C4-2B (cell line): ENCODE data around the gene NACC2.

Source experiments
- H3K27ac ChIP-seq: fragments of 450-650 bp; 2 replicates; pipeline ENCODE4 v1.5.1; 2017
- ZFX ChIP-seq: fragments of 450-650 bp; IDR thresholded peaks from 2 replicates; pipeline ENCODE4 v1.6.1; 2017
- TF ChIP-seq, protein P1 (sequence below): fragments of 450-650 bp; conservative IDR thresholded peaks from 2 replicates; pipeline ENCODE4 v1.5.1; 2017; ENCODE audit warnings: mild to moderate bottlenecking

NACC2 gene

DNA sequence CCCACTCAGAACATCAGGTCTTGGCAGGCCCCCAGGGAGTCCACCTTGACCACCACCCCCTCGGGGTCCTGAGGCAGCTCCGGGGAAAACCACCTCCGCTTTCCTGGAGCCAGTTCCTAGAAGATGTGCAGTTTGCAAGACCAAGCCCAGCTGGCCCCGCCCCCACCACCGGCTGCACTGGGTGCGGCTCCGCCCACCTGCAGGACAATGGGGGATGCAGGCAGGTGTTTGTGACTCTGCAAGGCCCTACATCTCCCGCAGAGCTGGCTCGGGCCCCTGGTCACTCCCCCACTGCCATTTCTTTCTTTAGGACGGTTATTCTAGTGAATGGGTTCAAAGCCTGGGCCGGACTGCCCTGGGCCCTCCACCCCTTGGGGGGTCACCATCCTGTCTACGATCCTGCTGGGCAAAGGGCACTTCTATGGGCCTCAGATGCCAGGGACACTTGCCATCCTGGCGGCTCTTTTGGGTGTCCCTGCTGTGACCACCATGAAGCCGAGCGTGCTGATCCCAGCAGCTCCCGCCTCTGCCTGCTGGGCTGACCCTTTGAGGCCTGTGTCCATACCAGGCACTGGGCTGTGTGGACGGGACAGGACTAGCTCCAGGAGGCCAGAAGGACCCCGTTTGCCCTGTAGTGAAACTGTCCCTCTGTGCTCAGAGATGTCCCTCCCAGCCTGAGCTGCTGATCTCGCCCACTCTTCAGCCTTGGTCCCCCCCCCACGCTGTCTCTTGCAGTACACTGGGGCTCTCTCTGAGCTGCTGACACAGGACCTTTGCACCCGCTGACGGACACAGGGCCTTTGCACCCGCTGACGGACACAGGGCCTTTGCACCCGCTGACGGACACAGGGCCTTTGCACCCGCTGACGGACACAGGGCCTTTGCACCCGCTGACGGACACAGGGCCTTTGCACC lies 5.9 kb upstream of the NACC2 start:
- TF ChIP-seq, protein P1, sequence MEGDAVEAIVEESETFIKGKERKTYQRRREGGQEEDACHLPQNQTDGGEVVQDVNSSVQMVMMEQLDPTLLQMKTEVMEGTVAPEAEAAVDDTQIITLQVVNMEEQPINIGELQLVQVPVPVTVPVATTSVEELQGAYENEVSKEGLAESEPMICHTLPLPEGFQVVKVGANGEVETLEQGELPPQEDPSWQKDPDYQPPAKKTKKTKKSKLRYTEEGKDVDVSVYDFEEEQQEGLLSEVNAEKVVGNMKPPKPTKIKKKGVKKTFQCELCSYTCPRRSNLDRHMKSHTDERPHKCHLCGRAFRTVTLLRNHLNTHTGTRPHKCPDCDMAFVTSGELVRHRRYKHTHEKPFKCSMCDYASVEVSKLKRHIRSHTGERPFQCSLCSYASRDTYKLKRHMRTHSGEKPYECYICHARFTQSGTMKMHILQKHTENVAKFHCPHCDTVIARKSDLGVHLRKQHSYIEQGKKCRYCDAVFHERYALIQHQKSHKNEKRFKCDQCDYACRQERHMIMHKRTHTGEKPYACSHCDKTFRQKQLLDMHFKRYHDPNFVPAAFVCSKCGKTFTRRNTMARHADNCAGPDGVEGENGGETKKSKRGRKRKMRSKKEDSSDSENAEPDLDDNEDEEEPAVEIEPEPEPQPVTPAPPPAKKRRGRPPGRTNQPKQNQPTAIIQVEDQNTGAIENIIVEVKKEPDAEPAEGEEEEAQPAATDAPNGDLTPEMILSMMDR, result no peak
- no peak for TF ChIP-seq ZFX
- H3K27ac ChIP-seq, result no peak overlapping the region

DNA sequence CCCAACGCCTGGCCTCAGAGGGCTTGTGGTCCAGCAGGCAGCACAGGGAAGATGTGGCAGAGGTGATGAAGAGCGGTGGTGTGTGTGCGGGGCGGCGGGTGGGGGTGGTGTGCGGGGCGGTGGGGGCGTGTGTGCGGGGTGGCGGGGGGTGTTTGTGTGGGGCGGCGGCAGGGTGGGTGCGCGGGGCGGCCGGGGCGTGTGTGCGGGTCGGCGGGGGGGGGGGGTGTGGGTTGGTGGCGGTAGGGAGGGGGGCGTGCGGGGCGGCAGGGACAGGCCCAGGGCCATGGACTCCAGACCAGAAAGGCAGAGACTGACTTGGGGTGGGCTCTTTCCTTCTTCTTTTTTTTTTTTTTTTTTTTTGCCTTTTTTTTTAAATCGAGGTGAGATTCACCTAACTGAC lies 4.5 kb upstream of the NACC2 start:
- no peak overlapping the region for H3K27ac ChIP-seq
- TF ChIP-seq, protein P1, result no peak
- no peak for TF ChIP-seq ZFX

DNA sequence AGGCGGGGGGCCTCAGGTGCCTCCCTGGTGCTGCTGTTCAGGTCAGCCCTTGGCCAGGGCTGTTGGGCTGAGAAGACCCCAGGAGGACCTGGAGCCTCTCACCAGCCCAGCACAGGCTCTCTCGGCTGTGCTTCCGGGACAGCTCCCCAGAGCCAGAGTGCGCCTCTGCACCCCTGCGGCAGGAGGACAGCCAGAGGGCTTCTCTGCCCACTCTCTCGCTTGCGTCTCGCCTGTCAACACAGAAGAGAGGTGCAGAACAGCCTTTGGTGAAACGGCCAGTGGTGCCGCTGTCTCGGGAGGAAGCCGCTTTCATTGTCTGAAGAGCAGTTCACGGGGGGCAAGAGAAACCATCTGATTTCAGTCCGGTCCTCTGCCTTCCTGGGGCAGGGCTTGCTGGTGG lies 3.8 kb upstream of the NACC2 start:
- no peak overlapping the region for H3K27ac ChIP-seq
- TF ChIP-seq, protein P1, result no peak
- no peak for TF ChIP-seq ZFX

DNA sequence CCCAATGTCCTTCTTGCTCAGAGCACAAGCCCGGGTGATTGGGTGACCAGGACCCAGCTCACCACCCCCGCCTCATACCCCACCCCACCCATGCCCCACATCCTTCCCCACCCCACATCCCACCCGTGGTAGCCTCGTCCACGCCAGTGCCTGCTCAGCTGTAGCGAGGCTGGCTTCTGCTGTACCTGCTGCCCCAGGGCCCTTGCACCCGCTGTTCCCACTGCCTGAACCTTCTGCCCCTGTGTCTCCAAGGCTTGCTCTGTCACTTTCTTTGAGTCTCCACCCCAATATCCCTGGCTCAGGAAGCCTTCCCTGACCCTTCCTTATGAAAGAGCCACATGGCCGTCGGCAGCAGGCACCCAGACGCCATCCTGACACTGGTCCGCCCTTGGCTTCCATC lies 3.1 kb upstream of the NACC2 start:
- no peak overlapping the region for H3K27ac ChIP-seq
- TF ChIP-seq ZFX, result no peak
- TF ChIP-seq, protein P1, result no peak

DNA sequence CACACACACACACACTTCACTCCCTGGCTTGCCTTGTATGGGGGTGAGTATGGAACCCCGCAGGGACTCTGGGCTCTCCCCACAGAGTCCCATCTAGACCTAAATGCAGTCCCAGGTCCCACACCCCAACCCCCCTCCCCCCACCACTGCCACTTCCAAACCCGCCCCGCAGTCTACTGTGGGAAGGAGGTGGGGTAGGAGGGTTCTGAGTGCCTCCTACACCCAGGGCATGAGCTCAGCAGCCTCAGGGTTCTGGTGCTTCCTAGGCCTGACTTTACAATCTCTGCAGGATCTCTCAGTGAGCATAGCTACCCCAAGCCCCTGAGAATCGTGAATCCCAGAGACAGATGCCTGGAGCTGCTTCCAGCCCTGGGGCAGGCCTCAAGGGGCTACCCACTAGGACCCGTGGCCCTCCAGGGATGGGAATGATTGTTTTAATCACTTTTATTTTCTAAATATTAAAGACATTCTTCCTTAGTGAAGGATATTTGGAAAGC lies 1.5 kb upstream of the NACC2 start:
- TF ChIP-seq, protein P1, result no peak
- no peak for TF ChIP-seq ZFX
- H3K27ac ChIP-seq, result no peak overlapping the region

DNA sequence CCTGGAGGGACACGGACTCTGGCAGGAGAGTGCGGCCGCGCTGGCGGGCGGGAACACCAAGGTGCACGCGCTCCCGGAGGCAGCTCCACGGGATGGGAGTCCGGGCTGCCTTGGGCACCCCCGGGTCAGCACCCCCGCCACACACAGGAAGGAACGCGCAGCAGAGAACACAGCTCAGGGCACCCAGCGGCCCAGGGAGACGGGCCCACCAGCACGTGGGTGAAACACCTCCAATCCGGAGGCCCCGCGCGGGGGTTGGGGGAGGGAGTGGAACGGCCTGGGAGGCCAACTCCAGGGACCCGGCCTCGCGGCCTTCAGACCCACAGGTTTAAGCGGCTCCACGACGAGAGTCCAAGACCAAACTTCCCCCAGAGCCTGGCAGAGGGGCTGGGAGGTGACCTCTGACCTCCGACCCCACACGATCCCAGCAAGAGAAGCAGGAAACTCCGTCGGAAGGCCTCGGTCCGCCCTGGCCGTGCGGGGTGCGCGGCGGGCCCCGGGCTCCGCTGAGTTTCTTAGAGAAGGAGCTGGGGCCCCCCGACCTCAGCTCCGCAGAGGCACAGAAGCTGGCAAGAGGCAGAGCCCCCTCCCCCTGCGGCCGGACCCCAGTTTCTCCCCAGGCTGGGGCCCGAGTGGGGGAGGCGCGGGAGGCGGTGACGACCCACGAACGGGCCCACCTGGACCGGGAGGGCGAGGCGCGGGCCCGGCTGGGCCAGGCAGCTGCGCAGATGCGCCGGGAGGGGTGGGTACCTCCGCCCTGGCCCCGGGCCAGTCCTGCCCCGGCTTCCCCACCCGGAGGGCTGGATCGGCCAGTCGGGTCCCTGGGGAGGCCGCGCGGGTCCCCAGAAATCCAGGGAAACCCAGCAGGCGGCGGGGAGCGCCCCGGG lies 851 bp downstream of the NACC2 start:
- H3K27ac ChIP-seq, result peak overlapping the region; percentile 52
- no peak for TF ChIP-seq ZFX
- TF ChIP-seq, protein P1, result no peak
